Measurements from ENCODE around the gene NDST1. TPM values are rescaled to one million over a fixed set of nuclear protein-coding genes. Genes with fewer than 3 reads are reported as not detected.
"Not testable (repeated sequence)": the region's sequence is repeated elsewhere in the genome, so short reads cannot be mapped to it uniquely, and the experiment has no call there.

NDST1 gene
- total RNA-seq: 110 TPM
- long read RNA-seq, partial matches to known transcripts: 9 of 30 reads
- long read RNA-seq, other reads (novel, unspliced or antisense): 20 of 30 reads

- DNase-seq (ENCODE audit: low spot score): no peak
Observed at GRCh38 chr5:150507474-150508276, at the start of gene NDST1. Gene NDST1 (plus strand): TSS chr5:150508131. CDS start chr5:150521255, 13,124 bp downstream.

GRCh38 chr5:150458802-150459557 lies 49.0 kb upstream of the NDST1 start:
- peak; percentile 95 for DNase-seq (ENCODE audit: low spot score)

- no peak for DNase-seq (ENCODE audit: low spot score)
Observed at GRCh38 chr5:150460781-150461180, 47.1 kb upstream of the NDST1 start.

GRCh38 chr5:150461231-150461630 lies 46.7 kb upstream of the NDST1 start:
- DNase-seq (ENCODE audit: low spot score): no peak

- no peak for DNase-seq (ENCODE audit: low spot score)
Observed at GRCh38 chr5:150464554-150465012, 43.3 kb upstream of the NDST1 start.

GRCh38 chr5:150465927-150466326 lies 42.0 kb upstream of the NDST1 start:
- no peak for DNase-seq (ENCODE audit: low spot score)

GRCh38 chr5:150468206-150468605 lies 39.7 kb upstream of the NDST1 start:
- no peak for DNase-seq (ENCODE audit: low spot score)

- DNase-seq (ENCODE audit: low spot score): no peak
Observed at GRCh38 chr5:150469718-150470469, 38.0 kb upstream of the NDST1 start.

GRCh38 chr5:150473673-150474358 lies 34.1 kb upstream of the NDST1 start:
- no peak for DNase-seq (ENCODE audit: low spot score)

GRCh38 chr5:150476568-150476967 lies 31.4 kb upstream of the NDST1 start:
- not testable (repeated sequence) for DNase-seq (ENCODE audit: low spot score)

- no peak for DNase-seq (ENCODE audit: low spot score)
Observed at GRCh38 chr5:150479416-150479815, 28.5 kb upstream of the NDST1 start.

GRCh38 chr5:150481708-150481965 lies 26.3 kb upstream of the NDST1 start:
- no peak for DNase-seq (ENCODE audit: low spot score)

- DNase-seq (ENCODE audit: low spot score): no peak
Observed at GRCh38 chr5:150481972-150482406, 25.9 kb upstream of the NDST1 start.

- DNase-seq (ENCODE audit: low spot score): no peak
Observed at GRCh38 chr5:150484964-150485692, 22.8 kb upstream of the NDST1 start.

- DNase-seq (ENCODE audit: low spot score): no peak
Observed at GRCh38 chr5:150485693-150486401, 22.1 kb upstream of the NDST1 start.

GRCh38 chr5:150486402-150487198 lies 21.3 kb upstream of the NDST1 start:
- DNase-seq (ENCODE audit: low spot score): no peak

- DNase-seq (ENCODE audit: low spot score): no peak
Observed at GRCh38 chr5:150487199-150488061, 20.5 kb upstream of the NDST1 start.

All from mesenteric fat pad (tissue), 1 donor.